Medulla oblongata (tissue), 1 donor: ENCODE data around the gene TBC1D17.

Experiments
- DNase-seq: peaks from one replicate; pipeline ENCODE4 v3.0.0-alpha.2; 2015; ENCODE audit errors: extremely low spot score

The TBC1D17 gene

DNA sequence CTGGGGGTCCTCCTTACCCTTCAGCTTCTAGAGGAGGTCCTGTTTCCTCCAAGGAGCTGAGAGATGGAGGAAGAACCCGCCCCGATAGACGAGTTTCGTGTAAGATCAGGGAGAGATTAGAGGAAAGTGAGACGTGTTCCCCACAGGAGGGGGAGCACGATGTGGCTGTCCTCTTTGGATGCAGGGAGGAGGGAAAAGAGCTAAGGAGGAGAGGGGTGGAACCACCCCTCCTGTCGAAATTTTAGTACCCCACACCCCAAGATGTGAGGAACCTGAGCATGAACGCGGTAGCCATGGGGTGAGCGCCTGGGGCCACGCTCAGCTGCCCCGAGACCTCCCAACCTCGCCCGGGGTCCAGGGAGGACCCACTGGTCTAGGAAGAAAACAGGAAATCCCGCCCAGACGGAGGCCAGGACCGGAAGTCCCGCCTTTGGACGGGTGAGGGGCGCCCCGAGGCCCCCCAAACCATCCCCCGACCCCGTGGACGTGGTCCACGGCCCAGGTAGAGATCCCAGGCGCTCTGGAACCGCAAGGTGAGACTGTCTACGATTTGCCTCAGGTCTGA is 1.6 kb upstream of the TBC1D17 start:
- peak; percentile 73 for DNase-seq

DNA sequence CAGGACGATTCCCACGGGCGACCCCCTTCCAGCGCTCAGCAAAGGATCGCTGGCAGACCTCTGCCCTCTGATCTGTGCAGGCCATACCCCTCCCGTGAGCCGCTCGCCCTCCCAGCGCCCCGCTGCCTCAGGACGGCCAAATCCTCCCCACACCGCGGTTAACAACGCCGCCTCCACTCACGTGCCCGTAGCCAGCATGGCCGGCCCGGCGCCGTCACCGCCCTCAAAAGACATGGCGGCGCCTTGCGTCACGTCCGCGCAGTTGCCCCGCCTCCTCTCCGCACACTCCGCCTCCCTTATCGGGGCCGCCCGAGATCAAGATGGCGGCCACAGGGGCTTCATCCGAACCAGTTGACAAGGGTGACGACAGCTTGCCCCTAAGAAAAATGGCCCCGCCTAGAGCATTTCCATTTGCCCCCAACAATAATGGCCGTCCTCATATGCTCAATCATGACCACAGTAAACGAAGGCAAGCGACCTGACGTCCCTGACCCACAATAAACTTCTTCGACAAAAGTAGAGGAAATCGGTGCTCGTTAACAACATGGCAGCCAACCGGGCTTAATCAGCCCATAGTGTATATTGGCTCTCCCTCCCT is 981 bp upstream of the TBC1D17 start:
- peak; percentile 100 for DNase-seq

DNA sequence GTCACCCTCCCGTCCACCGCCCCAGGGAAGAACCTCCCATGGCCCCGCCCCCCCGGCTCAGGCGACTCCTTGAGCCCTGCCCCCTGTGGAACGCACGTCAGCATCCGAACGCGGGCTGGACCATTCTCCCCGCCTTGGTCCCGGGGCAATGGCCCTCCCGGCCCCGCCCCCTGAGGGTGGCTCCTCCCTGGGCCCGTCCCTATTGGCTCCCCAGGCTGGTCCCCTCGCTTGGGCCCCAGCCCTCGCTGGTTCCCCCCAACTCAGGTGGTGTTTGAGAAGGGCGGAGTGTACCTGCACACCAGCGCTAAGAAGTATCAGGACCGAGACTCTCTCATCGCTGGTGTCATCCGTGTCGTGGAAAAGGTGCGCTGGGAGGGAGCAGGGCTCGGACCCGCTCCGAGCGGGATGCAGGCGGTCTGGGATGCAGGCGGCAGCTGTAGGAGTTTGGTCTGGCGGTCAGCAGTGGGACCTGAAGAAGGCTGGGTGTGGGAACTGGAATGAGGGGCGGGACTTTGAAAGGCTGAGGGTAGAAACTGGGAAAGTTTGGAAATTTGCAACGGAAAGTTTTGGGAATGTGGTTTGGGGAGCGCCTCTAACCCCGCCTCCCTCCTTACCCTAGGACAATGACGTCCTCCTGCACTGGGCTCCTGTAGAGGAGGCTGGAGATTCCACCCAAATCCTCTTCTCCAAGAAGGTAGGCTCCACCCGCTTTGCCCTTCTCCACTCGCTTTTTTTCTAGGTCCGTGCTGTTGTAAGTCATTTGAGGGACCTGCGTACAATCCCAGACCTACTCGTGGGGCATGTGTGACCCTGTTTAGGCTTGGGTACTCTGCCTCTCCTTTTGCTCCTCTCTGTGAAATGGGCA is 609 bp downstream of the TBC1D17 start:
- DNase-seq: peak; percentile 98

DNA sequence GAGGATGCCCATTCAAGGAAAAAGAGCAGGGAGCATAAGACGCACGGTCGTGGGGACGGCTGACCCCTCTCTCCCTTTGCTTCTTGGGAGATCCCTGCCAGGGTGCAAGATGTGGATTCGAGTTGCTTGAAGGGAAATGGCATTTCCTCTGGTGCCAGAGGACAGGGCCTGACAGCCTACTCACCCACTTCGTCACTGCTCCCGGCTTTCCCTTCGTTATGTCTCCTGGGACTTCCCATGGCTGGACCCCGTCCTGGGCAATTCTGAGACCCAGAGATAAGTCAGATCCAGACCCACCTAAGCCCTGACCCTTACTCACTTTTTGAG is 1.2 kb downstream of the TBC1D17 start:
- DNase-seq: no peak

DNA sequence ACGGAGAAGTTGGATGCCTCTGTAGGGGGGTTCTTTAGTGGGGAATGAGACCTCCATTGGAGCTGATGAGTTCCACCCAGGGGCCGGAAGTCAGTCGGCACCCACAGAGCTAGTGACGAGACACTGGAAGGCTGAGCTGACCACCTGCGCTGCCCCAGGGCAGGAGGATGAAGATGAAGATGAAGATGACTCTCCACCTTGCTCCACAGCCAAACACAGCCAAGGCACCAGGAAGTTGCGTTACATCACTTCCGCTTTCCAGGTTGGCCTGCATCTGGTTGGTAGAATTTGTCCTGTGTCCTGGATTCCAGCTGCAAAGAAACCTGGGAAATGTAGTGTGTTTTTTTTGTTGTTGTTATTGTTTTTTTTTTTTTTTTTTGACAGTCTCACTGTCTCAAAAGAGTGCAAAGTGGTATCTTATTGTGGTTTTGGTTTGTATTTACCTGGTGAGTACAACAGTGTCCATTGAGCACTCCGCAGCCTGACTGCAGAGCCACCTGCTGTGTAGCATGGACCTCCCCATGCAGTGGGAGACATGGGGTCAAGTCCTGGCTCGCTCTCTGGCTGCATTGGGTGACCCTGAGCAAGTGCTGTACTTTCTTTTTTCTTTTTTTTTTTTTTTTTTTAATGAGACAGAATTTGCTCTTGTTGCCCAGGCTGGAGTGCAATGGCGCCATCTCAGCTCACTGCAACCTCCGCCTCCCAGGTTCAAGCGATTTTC is 1.9 kb downstream of the TBC1D17 start:
- no peak for DNase-seq

DNA sequence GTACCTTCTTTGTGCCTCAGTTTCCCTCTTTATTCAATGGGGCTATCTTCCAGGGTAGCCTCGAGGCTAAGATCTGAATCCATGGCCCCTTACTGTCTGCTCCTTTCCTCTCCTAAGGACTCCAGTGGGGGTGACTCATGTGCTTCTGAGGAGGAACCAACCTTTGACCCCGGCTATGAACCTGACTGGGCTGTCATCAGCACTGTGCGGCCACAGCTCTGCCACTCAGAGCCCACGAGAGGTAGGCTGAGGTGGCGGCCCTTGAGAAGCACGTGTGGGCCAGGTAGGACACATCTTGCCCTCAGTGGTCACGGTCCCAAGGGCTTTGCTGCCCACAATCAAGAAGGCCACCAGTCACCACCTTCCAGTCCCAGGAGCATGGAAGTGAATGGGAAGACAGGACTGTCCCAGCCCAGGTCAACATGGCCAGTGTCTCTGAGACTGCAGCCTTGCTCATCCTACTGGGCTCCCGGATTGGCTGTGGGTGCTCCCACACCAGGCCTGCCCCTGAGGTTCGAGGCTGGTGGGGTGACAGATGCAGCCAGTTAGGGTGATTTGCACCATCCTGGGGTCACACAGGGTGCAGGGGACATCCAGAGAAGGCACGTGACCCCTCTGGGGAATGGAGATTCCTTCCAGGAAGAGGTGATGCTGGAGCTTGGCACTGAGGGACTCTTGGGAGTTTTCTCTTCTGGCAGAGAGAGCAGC is 2.8 kb downstream of the TBC1D17 start:
- DNase-seq: no peak

DNA sequence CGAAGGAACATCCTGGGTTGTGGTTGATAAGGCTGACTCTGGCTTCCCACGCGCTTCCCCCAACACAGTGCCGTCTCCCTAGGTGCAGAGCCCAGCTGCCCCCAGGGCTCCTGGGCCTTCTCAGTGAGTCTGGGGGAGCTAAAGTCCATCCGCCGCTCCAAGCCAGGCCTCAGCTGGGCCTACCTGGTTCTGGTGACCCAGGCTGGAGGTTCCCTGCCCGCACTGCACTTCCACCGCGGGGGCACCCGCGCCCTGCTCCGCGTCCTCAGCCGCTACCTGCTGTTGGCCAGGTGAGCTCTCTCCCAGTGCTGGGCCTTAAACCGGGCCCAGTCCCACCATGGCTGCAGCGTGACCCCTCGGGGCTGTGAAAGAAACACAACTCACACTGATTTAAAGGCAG is 3.7 kb downstream of the TBC1D17 start:
- no peak for DNase-seq

DNA sequence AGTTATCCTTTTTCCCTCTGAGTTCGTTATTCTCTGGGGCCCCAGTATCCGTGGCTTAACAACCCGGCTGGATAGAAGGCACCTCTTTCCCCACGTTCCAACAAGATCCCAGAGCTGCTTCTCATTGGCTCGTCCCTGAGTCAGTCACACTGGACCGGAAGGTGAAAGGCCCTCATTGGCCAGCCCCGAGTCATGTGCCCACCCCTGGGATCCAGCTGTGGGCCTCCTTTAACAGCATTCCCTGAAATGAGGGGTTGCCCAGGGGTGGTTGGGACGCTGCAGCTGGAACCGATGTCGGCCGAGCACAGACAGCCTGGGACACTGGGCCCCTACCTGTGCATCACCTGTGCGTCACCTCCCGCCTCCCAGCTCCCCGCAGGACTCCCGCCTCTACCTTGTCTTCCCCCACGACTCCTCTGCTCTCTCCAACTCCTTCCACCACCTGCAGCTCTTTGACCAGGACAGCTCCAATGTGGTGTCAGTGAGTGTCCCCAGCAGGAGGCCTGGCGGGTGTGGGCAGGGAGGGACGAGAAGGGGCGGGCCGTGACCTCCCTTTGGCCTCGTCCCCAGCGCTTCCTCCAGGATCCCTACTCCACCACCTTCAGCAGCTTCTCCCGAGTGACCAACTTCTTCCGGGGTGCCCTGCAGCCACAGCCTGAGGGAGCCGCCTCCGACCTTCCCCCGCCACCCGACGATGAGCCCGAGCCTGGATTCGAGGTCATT is 4.3 kb downstream of the TBC1D17 start:
- no peak for DNase-seq

DNA sequence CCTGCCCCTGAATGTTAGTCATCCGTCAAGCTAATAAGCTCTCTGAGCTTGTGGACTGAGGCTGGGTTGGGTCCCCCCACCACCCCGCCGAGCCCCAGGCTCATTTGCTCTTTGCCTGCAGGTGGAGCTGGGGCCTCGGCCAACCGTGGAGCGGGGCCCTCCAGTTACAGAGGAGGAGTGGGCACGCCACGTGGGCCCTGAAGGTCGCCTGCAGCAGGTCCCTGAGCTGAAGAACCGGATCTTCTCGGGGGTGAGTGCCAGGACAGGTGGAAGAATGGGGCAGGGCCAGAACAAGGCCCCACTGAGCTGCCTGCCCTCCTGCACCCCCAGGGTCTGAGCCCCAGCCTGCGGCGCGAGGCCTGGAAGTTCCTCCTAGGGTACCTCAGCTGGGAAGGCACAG is 5.1 kb downstream of the TBC1D17 start:
- DNase-seq: no peak

DNA sequence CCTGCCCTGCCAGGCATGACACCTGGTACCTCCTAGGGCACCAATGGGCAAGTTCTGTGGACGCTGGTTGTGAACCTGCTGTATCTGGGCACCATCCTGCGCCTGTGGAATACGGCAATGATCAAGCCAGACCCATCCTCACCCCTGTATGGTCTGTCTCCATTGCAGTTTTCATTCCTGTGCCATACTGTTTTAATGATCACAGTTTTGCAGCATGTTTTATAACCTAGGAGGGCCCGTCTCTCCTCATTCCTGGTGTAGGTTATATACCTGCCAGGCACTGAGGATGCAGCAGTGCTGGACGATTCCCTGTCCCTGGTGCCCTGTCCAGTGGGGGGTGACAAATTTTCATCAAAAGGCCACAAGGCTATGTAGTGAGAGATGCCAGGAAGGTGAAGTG is 5.6 kb downstream of the TBC1D17 start:
- DNase-seq: no peak

DNA sequence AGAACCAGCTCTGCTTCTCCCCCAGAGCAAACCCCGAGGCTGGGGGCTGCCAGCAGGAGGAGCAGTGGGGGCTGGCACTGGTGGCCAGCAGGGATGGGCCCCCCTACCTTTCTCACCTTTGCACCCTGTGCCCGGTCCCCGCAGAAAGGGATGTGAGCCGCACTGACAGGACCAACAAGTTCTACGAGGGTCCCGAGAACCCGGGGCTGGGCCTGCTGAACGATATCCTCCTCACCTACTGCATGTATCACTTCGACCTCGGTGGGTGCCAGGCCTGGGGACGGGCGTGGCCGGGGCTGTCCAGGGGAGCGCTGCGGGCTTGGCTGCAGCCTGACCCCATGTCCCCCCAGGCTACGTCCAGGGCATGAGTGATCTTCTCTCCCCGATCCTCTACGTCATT is 6.6 kb downstream of the TBC1D17 start:
- no peak for DNase-seq

DNA sequence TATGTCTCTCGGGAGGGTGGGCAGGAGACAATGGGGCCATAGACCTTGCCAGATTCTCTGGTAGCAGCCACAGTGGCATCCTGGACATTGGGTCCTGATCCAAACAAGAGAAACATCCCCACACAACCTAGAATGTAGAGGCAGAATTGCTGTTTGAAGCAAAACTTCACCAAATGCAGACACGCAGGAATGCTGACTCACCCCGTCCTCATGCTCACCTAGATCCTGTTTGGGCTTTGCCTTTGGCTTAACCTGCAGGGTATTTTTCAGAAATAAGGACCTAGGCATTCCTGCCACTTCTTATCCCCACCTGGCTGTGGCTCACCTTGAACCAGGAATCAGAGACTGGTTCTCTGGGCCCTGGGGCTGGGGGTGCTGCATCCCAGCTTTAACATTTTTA is 7.3 kb downstream of the TBC1D17 start:
- DNase-seq: no peak

DNA sequence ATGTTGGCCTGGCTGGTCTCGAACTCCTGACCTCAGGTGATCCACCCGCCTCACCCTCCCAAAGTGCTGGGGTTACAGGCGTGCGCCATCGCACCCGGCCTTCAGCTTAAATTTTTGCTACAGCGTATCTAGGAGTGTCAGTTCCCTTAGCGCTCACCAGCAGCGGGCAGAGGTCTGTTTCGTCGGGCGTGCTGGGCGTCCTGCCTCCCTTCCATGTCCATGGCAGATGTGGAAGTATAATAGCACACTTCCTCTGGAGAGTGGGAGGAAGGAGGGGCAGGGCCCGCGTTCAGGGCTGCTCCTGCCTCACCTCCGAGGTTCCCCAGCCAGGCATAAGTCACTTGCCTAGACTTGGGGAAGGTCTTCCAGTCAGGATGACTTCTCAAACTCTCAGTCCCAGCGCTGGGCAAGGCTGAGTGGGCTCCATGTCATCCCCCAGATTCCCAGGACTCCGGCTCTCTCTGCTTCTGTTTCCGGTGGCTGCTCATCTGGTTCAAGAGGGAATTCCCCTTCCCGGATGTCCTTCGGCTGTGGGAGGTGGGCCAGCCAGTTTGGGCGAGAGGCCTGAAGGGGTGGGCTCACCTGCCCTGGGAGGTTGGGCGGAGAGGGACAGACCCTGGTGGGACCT is 9.6 kb downstream of the TBC1D17 start:
- no peak for DNase-seq

DNA sequence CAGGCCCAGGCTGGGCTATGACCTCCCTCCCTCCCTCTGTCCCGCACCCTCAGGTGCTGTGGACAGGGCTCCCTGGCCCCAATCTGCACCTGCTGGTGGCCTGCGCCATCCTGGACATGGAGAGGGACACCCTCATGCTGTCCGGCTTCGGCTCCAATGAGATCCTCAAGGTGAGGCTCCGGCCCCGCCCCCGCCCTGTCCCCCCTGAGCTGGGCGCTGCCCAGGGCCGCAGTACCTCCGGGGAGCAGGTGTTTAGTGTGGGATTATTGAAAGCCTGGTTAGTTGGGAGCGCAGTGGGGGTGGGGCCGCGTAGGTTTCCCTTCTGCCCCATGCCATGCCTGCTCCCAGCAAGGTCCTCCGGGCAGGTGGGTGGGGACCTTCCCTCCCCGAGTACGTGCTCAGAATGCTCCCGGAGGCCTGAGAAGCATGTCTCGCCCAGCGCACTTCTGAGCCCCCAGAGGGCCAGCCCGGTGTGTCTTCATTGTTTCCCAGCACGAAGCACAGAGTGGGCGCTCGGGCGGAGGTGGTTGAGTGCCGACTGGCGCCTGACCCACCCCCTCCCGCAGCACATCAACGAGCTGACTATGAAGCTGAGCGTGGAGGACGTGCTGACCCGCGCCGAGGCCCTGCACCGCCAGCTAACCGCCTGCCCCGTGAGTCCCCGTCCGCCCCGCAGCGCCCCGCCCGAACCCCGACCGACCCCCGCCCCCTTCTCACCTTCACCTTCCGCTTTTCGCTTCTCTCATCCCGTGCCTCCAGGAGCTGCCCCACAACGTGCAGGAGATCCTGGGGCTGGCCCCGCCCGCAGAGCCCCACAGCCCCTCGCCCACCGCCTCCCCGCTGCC is 10.4 kb downstream of the TBC1D17 start:
- no peak for DNase-seq

DNA sequence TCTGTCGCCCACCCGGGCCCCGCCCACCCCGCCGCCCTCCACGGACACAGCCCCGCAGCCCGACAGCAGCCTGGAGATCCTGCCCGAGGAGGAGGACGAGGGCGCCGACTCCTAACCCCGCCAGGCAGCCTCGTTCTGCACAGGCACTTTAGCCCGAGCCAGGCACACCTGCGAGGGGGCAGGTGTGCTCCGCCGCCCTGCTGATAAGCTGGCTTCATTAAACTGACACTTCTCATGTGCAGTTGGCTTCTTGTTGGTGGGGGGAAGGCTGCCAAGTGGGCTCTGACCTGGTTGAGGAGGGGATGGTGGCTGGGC is 11.0 kb downstream of the TBC1D17 start:
- DNase-seq: no peak

DNA sequence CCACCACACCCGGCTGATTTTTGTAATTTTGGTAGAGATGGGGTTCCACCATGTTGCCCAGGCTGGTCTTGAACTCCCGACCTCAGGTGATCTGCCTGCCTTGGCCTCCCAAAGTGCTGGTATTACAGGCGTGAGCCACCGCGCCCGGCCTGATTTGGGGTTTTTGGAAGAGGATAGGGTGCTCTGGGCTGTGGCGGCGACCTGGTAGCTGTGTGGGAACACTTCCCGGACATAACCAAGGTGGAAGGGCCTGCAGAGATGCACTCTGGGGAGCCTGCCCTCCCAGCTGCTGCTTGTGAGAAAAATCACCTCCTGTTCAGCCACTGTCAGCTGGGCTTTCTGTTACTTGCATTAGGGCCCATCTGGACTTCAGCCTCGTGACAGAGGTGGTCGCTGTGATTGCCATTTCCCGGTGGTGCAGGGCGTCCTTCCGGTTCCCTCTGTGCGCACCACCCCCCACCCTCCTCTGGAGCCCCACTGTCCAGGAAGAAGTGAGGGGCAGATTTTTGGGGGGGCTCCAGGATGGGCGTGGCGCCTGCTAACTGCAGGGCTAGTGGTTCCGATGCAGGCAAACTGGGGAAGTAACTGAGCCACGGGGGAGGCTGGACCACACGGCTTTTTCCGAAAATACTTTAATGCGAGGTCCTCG is 11.7 kb downstream of the TBC1D17 start:
- no peak for DNase-seq

DNA sequence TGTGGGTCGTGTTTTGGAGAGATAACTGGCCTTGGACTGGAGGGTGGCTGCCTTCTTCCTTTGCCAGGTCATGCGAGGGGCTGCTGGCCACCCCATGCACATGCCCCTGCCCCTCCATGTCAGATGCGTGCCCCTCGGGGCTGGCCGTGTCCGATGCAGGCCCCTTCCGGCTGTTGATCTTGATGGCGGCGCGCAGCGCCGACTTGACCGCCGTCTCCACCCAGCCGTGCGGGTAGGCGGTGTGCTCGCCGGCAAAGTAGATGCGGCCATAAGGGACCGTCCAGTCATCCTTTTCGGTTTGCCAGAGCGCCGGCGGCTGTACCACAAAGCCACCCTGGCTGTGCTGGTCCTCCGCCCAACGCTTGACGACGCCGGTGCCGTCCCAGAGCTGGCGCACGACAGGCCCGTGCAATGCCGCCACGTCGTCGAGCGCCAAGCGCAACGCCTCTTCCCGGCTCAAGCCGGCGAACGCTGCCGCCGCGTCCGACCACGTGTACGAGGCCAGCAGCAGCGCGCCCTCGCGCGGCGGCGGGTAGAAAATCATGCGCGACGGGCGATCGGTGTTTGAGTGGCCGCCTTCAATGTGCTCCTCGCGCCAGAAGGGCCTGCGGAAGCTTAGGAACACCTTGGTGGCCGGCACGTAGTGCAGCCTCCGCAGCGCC is 12.3 kb downstream of the TBC1D17 start:
- DNase-seq: peak; percentile 66

DNA sequence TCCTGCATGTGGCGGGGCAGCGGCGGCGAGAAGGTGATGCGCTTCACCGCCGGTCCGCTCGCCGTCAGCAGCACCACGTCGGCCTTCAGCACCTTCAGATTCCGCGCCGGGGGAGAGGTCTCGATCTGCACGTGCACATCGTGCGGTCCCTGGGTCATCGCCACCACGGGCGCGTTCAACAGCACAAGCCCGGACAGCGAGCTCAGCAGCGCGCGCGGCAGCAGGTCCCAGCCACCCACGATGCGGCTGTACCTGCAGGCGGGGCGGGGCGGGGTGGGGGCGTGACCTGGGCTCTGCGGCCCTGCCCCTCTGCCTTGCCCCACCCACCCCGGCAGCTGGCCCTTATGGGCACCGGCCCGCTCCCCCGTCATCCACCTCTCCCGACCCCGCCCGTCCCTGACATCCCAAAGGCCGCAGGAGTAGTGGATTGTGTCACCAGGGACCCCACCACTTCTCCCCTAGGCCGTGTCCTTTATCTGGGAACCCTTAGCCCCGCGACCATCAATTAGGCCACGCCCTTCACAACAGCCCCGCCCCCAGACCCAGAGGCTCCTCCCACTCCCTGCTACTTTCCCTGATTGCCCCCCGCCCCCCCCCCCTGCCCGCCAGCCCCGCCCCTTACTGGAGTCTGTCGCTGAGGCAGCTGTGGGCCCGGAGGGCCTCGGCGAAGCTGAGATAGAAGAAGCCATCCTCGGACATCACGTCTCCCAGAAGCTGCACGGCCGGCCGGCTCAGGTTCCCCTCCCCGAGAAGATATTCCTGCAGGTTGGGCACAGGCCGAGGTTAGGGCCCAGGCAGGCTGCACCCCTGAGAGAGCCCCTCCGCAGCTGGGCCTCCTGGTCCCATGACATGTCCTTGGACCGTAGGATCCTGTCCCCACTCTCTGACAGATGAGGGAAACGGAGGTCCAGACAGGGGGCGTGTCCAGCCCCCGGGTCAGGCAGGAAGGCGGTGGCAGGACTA is 13.1 kb downstream of the TBC1D17 start:
- no peak for DNase-seq
